HTERT RPE-1 (cell line): ENCODE results near the gene BTF3L4.

Source experiments
- in situ Hi-C: fragments of 300-500 bp; cut with MboI; formaldehyde crosslinking; loops from 4 replicates; pipeline ENCODE4 v1.14.3; 2020; ENCODE audit warnings: low sequenced_read_pairs

Gene BTF3L4

DNA sequence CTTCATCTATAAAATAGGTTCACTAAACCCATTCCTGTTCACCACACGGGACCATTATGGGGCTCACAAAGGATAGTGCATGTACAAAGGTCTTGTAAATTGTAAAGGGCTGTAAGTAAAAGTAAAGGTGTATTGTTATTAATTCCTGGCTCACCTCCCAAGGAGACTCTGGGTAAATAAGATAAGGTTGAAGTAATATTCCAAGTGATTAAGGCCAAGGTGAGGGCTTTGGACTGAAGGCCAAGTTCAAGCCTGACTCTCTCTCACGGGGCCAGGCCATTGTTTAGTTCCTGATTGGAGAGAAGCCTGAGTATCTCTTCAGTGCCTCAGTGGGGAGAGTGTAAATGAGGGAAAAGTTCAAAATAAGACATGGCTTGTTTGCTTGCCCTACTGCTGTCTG, 66.3 kb downstream of the BTF3L4 start:
- in situ Hi-C loops, result no loop called here

DNA sequence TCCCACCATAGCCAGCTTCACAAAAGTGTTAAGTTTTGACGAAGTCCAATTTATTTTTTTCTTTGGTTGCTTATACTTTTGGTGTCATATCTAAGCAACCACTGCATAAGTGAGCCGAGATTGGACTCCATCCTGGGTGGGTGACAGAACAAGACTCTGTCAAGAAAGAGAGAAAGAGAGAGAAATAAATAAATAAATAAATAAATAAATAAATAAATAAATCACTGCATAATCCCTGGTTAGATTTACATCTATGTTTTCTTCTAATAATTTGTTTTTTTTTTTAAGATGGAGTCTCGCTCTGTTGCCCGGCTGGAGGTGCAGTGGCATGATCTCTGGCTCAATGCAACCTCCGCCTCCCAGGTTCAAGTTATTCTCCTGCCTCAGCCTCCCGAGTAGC, 67.5 kb downstream of the BTF3L4 start:
- in situ Hi-C loops, result no loop called here

- in situ Hi-C loops, result no loop called here
Measured at GRCh38 chr1:52125736-52126359, 69.8 kb downstream of the BTF3L4 start.

DNA sequence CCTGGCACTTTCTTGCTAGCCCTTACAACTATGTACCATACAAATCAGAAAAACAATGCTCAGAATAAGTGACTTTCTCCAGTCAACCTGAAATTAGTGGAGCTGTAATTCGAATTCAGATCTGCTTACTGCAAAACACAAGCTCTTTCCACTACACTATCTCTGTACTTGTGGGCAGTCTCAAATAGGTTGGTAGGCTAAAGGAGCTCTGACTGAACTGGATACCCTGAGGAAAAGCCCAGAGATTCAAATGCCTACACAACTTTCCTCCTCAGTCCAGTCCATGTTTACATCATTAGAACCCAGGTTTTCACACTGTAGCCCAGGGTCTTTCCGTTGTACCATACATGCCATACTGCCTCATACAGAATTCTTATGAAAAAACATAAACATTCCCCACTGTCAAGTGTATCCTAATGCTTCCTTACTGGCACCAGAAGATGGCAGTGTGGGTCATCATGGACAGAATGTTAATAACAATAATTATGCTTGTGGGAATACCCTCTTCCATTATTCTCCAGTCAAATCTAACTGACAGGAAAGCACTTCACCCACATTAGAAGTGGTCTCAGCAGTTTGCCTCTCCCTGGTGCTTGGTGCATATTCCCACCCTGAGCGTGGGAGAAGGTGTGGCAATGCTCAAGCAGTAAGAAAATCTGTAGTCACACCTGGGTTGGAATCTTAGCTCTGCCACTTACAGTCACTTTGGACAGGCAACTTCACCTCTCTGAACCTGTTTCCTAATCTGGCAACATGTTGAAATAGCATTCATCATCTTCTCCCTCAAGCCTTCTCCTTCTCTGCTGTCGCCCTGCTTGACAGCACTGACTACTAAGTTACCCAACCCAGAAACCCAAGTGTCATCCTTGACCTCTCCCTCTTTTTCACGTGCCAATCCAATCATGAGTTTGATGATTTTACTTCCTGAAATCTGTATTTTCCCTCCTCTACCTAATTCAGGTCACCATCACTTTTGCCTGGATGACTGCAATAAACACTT, 71.4 kb downstream of the BTF3L4 start:
- in situ Hi-C loops, result no loop called here

GRCh38 chr1:52139817-52140540, 83.9 kb downstream of the BTF3L4 start:
- in situ Hi-C loops, result no loop called here
